Astrocyte of the spinal cord (primary cell): ENCODE measurements around the gene PTPRO.
A peak's percentile ranks its signal among the peaks of the same experiment; 100 is the strongest.

Experiments used
- DNase-seq: peaks from one replicate; pipeline ENCODE4 v3.0.0; 2011; ENCODE audit warnings: low read depth, low spot score
- H3K4me3 ChIP-seq: 2 replicates; pipeline ENCODE4 v1.5.1; 2011; ENCODE audit warnings: low read depth, mild to moderate bottlenecking, low read length, moderate library complexity
- CTCF ChIP-seq: IDR thresholded peaks from 2 replicates; pipeline ENCODE4 v1.5.1; 2012; ENCODE audit warnings: low read depth, mild to moderate bottlenecking, low read length, inconsistent platforms
- in situ Hi-C: cut with HindIII; loops from 2 replicates; pipeline ENCODE4 v1.10.0; 2017; ENCODE audit warnings: low sequenced_read_pairs

Gene PTPRO

GRCh38 chr12:15444523-15444922, 122.2 kb downstream of the PTPRO start:
- DNase-seq, result no peak
- TF ChIP-seq CTCF, result no peak
- in situ Hi-C loops, result no loop called here
- no peak overlapping the region for H3K4me3 ChIP-seq

GRCh38 chr12:15446807-15447206, 124.5 kb downstream of the PTPRO start:
- TF ChIP-seq CTCF, result no peak
- peak; percentile 2 for DNase-seq
- in situ Hi-C loops, result no loop called here
- H3K4me3 ChIP-seq, result no peak overlapping the region

- no peak overlapping the region for H3K4me3 ChIP-seq
- no peak for DNase-seq
- TF ChIP-seq CTCF, result no peak
- in situ Hi-C loops, result no loop called here
Measured at GRCh38 chr12:15453613-15454012, 131.3 kb downstream of the PTPRO start.

GRCh38 chr12:15458008-15458407, 135.7 kb downstream of the PTPRO start:
- no peak for DNase-seq
- H3K4me3 ChIP-seq, result no peak overlapping the region
- TF ChIP-seq CTCF, result no peak
- in situ Hi-C loops, result no loop called here

- in situ Hi-C loops, result no loop called here
- no peak for DNase-seq
- no peak for TF ChIP-seq CTCF
- H3K4me3 ChIP-seq, result no peak overlapping the region
Measured at GRCh38 chr12:15468911-15469310, 146.6 kb downstream of the PTPRO start.

GRCh38 chr12:15469356-15469755, 147.0 kb downstream of the PTPRO start:
- DNase-seq, result no peak
- H3K4me3 ChIP-seq, result no peak overlapping the region
- in situ Hi-C loops, result no loop called here
- TF ChIP-seq CTCF, result no peak

GRCh38 chr12:15472036-15472435, 149.7 kb downstream of the PTPRO start:
- no peak for TF ChIP-seq CTCF
- H3K4me3 ChIP-seq, result no peak overlapping the region
- in situ Hi-C loops, result no loop called here
- no peak for DNase-seq
